Prostate gland (tissue), 2 donors: ENCODE results near the gene PARP16.

Experiments
- CTCF ChIP-seq, 4 experiments: fragments of 200-600 bp in 2 of 4; fragments of 450-650 bp in 2 of 4; sonication (generic) in 2 of 4; IDR thresholded peaks; 1 replicate in 3 of 4; 2 replicates in 1 of 4; pipeline ENCODE4 v1.5.1; 2016 to 2019; ENCODE audit warnings: antibody characterized with exemption in 4 of 4, mild to moderate bottlenecking in 2 of 4, moderate library complexity in 2 of 4
- POLR2AphosphoS5 ChIP-seq: sonication (generic); formaldehyde crosslinking; IDR thresholded peaks from one replicate; pipeline ENCODE4 v1.6.1; 2017; ENCODE audit warnings: antibody characterized with exemption

- no peak for TF ChIP-seq CTCF (IDR thresholded peaks at IDR 0.05)
- TF ChIP-seq POLR2AphosphoS5 = no peak
These were observed 37.0 kb downstream of the PARP16 start for GRCh38 chr15:65249641-65250040.
